ENCODE data around the gene PAK2. TPM values are rescaled to one million over a fixed set of nuclear protein-coding genes. Genes with fewer than 3 reads are reported as not detected.

PAK2 gene
- total and polyA plus RNA-seq, 2 of the 4 experiments (the other 2 are of a cell fraction), result 31.8 to 36.0 TPM

DNA sequence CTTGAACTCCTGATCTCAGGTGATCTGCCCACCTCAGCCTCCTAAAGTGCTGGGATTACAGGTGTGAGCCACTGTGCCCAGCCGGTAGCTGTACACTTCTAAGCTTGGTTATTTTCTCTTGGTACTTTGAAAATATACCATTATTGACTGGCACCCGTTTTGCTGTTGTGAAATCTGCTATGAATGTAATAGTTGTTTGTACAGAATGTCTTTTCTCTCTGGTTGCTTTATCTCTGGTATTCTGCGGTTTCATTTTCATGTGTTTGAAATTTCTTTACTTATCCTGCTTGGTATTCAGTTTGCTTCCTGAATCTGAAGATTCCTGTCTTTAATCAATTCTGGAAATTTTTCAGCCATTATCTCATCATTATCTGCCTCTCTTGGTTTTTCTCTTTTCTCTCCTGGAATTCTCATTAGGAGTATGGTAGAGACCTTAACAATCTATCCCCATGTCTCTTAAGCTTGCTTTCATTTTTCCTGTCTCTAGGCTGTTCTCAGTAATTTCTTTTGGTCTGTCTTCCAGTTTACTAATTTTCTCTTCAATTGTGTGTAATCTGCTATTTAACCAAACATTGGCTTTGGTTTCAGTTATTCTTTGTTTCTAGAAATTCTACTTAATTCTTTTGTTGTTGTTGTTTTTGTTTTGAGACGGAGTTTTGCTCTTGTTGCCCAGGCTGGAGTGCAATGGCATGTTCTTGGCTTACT is 2.8 kb upstream of the PAK2 start:
- H2BK5ac ChIP-seq (ENCODE audit: low read depth, low read length, poor library complexity, severe bottlenecking), result no peak overlapping the region
- no peak overlapping the region for H2AK5ac ChIP-seq (ENCODE audit: low read depth, low read length)
- no peak overlapping the region for H2BK20ac ChIP-seq (ENCODE audit: low read depth, low read length)
- no peak overlapping the region for H2BK120ac ChIP-seq (ENCODE audit: low read depth, low read length)
- H3K36me3 ChIP-seq (ENCODE audit: control insufficient read depth, insufficient read depth, low read length), result no peaks in the 10 kb centered on the region
- no peaks in the 10 kb centered on the region for H3K9me3 ChIP-seq (ENCODE audit: control insufficient read depth, insufficient read depth, low read length)
- no peak overlapping the region for H3K56ac ChIP-seq (ENCODE audit: extremely low read depth, insufficient read depth, low read length)
- peaks cover 0 to 16% of the 10 kb centered on the region in 2 experiments; a peak in 2 of 4 replicates for H3K79me1 ChIP-seq (ENCODE audit: low read depth in 1 of 2, low read length in 2 of 2)
- no peak overlapping the region for H3K9ac ChIP-seq (ENCODE audit: low read depth, low read length)
- H2AFZ ChIP-seq (replicated peaks; ENCODE audit: low read length, poor library complexity), result no peak overlapping the region
- intact Hi-C loops (cut with micrococcal nuclease) (no loop called here), in situ Hi-C loops (cut with MboI; ENCODE audit: low sequenced_read_pairs) (no loop called here), dilution Hi-C loops (cut with HindIII; ENCODE audit: low sequenced_read_pairs, unreplicated experiment) (no loop called here)
- no peak overlapping the region for H3K4me3 ChIP-seq (ENCODE audit: insufficient read depth, low read depth, low read length)
- TF ChIP-seq RCOR1 (IDR thresholded peaks at IDR 0.05; ENCODE audit: insufficient replicate concordance, low read length) (no peak), MXI1 (IDR thresholded peaks at IDR 0.05; ENCODE audit: borderline replicate concordance, low read depth, low read length) (no peak), RFX5 (IDR thresholded peaks at IDR 0.05; ENCODE audit: low read depth, low read length) (no peak), FOS (IDR thresholded peaks at IDR 0.05; ENCODE audit: low read depth, low read length) (no peak), SMC3 (IDR thresholded peaks at IDR 0.05; ENCODE audit: low read depth, low read length) (no peak), BHLHE40 (IDR thresholded peaks at IDR 0.05; ENCODE audit: low read depth, low read length) (no peak)
- H3K4me2 ChIP-seq (ENCODE audit: low read depth, low read length), result no peak overlapping the region
- CTCF ChIA-PET, result no interaction called here
- H2AK9ac ChIP-seq (replicated peaks; ENCODE audit: low read depth, low read length, poor library complexity), result no peak overlapping the region
- no peak overlapping the region for H3K23ac ChIP-seq (ENCODE audit: low read depth, low read length)
- DNase-seq (no peak), ATAC-seq (ENCODE audit: low read depth) (no peak)
- no peak overlapping the region for H3K18ac ChIP-seq (ENCODE audit: low read depth, low read length)
- no peak overlapping the region for H4K8ac ChIP-seq (ENCODE audit: low read depth in 2 of 2, low read length in 2 of 2)
- H3K4ac ChIP-seq (ENCODE audit: low read depth, low read length), result no peak overlapping the region
- H3K14ac ChIP-seq (replicated peaks; ENCODE audit: low read depth, low read length), result no peak overlapping the region
- H4K5ac ChIP-seq (ENCODE audit: low read depth, low read length), result no peak overlapping the region
- H3K4me1 ChIP-seq (ENCODE audit: control insufficient read depth, insufficient read depth, low read length), result peaks cover 1% of the 10 kb centered on the region; the same call in 1 of the 2 replicates
- POLR2A ChIA-PET (ENCODE audit: unreplicated experiment), result interaction anchor here (0.6 kb wide), 1 partner anchor 106 kb away, joined by 7 read pairs; no protein-coding TSS in a partner anchor
- no peaks in the 10 kb centered on the region for H3K27me3 ChIP-seq (ENCODE audit: control insufficient read depth, insufficient read depth, low read length)
- no CpG with 5 or more reads among the region's 4 CpGs for WGBS, 2 experiments (ENCODE audit: extremely low coverage in 2 of 2, insufficient read length in 1 of 2)
- H4K20me1 ChIP-seq (ENCODE audit: insufficient read depth, low read length), result peaks cover 16% of the 10 kb centered on the region
- no TSS peak for BruUV-seq (replicated peaks)
- peaks cover 3% of the 10 kb centered on the region; the same call in 1 of the 2 replicates for H3K9me1 ChIP-seq (ENCODE audit: insufficient read depth, low read length)
- H4K91ac ChIP-seq (ENCODE audit: insufficient read depth, low read depth, low read length), result no peak overlapping the region
- no peak overlapping the region; the same call in 1 of the 2 replicates for H3K27ac ChIP-seq (ENCODE audit: insufficient read depth, low read length)
- no peak overlapping the region for H2BK15ac ChIP-seq (ENCODE audit: low read depth, low read length)
